ENCODE results near the gene RPAIN.

- TF ChIP-seq CTCF (conservative IDR thresholded peaks at IDR 0.05; ENCODE audit: low read depth in 2 of 2) (no peak), EZH2 (IDR thresholded peaks at IDR 0.05; ENCODE audit: low read depth, unreplicated experiment) (no peak), POLR2AphosphoS5 (IDR thresholded peaks at IDR 0.05; ENCODE audit: low read depth) (no peak), ETS1 (IDR thresholded peaks at IDR 0.05) (no peak), NANOG (IDR thresholded peaks at IDR 0.05; ENCODE audit: borderline replicate concordance) (no peak), REST (IDR thresholded peaks at IDR 0.05; ENCODE audit: unreplicated experiment) (no peak), CREB1 (CRISPR knock-in tag; IDR thresholded peaks at IDR 0.05; ENCODE audit: low read depth) (no peak), EZH2phosphoT487 (IDR thresholded peaks at IDR 0.05; ENCODE audit: unreplicated experiment) (no peak), JUNB (IDR thresholded peaks at IDR 0.05; ENCODE audit: unreplicated experiment) (no peak)
Measured at GRCh38 chr17:5480962-5481361, 61.0 kb downstream of the RPAIN start.
